Mesothelial cell of epicardium (in vitro differentiated cells): ENCODE data around the gene LSP1. TPM values are rescaled to one million over a fixed set of nuclear protein-coding genes. Genes with fewer than 3 reads are reported as not detected.

Experiments used
- DNase-seq, 2 experiments: peaks; one replicate each; pipeline ENCODE4 v3.0.0; 2021; ENCODE audit warnings: low spot score in 2 of 2; ENCODE audit not compliant: unreplicated experiment in 2 of 2
- H3K27ac Mint-ChIP-seq: 2 replicates; pipeline ENCODE4 v1.8.0; 2021; ENCODE audit warnings: mixed read lengths
- H3K27me3 Mint-ChIP-seq: 2 replicates; pipeline ENCODE4 v1.8.0; 2021; ENCODE audit warnings: low read depth, mixed read lengths
- H3K36me3 Mint-ChIP-seq: 2 replicates; pipeline ENCODE4 v1.8.0; 2021; ENCODE audit warnings: mixed read lengths
- H3K4me1 Mint-ChIP-seq: 2 replicates; pipeline ENCODE4 v1.8.0; 2021; ENCODE audit warnings: mixed read lengths
- H3K4me3 Mint-ChIP-seq: 2 replicates; pipeline ENCODE4 v1.8.0; 2021; ENCODE audit warnings: mild to moderate bottlenecking, moderate library complexity, mixed read lengths
- H3K9me3 Mint-ChIP-seq: 2 replicates; pipeline ENCODE4 v1.8.0; 2021; ENCODE audit warnings: mixed read lengths
- total RNA-seq: library from RNA; stranded (reverse); gene quantifications from 3 replicates; pipeline ENCODE4 v1.2.1, GENCODE V29; 2021
- TF ChIP-seq, protein P1 (sequence below): fragments of 200-600 bp; sonication (generic); IDR thresholded peaks from one replicate; pipeline ENCODE4 v1.5.0; 2021; ENCODE audit warnings: antibody characterized with exemption; ENCODE audit not compliant: unreplicated experiment

LSP1 gene
- total RNA-seq, 1 donor from 2014 or later: 4.9 TPM

DNA sequence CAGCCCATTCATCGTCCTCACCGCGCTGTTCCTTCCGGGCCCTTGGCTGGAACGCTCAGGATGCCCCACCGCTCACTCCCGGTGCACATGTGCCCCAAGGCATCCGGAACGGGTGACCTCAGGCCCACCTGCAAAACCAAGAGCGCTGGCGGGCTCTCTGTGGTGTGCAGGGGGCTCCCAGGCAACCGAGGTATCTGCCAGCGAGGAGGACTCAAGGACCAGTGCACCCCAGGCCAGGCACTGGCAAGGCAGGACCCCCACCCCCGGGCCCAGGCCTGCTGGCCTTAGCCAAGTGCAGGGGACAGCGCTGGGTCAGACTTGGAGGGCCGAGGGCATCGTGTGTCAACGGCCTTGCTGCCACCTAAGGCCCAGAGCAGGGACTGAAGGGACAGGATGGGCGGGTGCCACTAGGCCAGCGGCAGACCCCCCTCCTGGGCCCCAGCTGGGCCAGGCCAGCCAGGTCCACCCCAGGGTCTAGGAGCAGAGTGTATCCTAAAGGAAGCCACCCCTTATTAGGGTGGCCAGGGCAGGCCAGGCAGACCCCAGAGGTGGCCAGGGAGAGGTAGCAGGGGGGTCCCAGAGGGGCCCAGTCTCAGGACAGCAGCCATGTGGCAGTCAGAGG is 75.1 kb downstream of the LSP1 start:
- TF ChIP-seq, protein P1, sequence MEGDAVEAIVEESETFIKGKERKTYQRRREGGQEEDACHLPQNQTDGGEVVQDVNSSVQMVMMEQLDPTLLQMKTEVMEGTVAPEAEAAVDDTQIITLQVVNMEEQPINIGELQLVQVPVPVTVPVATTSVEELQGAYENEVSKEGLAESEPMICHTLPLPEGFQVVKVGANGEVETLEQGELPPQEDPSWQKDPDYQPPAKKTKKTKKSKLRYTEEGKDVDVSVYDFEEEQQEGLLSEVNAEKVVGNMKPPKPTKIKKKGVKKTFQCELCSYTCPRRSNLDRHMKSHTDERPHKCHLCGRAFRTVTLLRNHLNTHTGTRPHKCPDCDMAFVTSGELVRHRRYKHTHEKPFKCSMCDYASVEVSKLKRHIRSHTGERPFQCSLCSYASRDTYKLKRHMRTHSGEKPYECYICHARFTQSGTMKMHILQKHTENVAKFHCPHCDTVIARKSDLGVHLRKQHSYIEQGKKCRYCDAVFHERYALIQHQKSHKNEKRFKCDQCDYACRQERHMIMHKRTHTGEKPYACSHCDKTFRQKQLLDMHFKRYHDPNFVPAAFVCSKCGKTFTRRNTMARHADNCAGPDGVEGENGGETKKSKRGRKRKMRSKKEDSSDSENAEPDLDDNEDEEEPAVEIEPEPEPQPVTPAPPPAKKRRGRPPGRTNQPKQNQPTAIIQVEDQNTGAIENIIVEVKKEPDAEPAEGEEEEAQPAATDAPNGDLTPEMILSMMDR: no peak
- no peak overlapping the region for H3K27ac Mint-ChIP-seq
- no peaks in the 10 kb centered on the region for H3K27me3 Mint-ChIP-seq
- peaks cover 52% of the 10 kb centered on the region for H3K4me1 Mint-ChIP-seq
- peak in 1 of 2 experiments; percentile 18 for DNase-seq
- no peak overlapping the region for H3K4me3 Mint-ChIP-seq
- no peaks in the 10 kb centered on the region for H3K36me3 Mint-ChIP-seq
- H3K9me3 Mint-ChIP-seq: no peaks in the 10 kb centered on the region

DNA sequence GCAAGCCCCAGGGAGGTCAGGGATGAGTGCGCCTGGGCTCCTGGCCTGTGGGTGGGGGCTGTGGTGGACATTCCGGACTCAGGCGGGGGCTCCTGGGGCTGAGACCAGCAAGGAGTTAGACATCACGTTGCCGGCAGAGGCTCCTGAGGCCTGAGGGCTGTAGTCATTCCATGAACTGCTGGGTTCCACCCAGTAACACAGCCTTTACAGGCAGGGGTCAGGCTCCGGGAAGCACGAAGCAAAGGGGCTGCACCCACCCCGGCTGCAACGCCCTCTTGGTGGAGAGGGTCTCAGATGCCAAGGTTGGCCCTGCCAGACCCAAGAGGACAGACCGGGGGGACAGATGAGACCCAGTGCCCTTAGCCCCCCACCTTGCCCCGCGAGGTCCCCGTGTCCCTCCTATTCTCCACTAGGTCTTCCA is 75.6 kb downstream of the LSP1 start:
- Mint-ChIP-seq H3K36me3 (no peaks in the 10 kb centered on the region), H3K27ac (no peak overlapping the region), H3K27me3 (no peaks in the 10 kb centered on the region), H3K4me3 (no peak overlapping the region), H3K4me1 (peaks cover 54% of the 10 kb centered on the region), H3K9me3 (no peaks in the 10 kb centered on the region)
- TF ChIP-seq, protein P1: no peak
- no peak for DNase-seq

DNA sequence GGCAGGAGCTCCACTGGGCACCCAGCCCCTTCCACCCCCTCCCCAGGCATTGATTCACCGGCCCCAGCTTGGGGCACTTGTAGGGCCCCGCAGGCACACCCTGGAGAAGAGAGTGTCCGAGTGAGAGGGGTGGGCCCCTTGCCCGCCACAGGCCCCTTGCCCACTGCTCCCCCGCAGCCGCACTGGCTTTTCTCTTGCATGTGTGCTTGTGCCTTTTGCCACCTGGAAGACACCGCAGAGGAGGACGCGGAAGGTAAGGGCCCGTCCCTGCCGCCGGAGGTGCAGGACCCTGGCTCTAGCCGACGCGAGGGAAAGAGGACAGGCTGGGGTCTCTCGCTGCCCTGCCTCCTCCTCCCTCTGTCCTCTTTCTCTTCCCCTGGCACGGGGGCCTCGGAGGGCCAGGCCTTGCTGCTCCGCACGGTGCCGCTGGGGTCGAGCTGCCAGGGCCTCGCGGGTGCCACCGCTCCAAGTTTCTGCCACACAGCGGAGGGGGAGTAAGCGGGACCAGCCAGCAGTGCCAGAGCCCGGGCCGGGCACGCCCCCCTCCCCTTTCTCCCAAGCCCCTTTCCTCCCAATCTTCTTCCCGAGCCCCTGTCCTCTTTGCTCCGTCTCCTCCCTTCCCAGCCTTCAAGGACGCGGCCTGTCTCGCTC is 76.1 kb downstream of the LSP1 start:
- Mint-ChIP-seq H3K36me3 (no peaks in the 10 kb centered on the region), H3K4me1 (peaks cover 49% of the 10 kb centered on the region), H3K27me3 (no peaks in the 10 kb centered on the region), H3K4me3 (no peak overlapping the region), H3K27ac (peak overlapping the region; percentile 64), H3K9me3 (no peaks in the 10 kb centered on the region)
- DNase-seq: peak in 1 of 2 experiments; percentile 18
- TF ChIP-seq, protein P1: no peak

GRCh38 chr11:1929621-1930461 is 77.0 kb downstream of the LSP1 start:
- TF ChIP-seq, protein P1: no peak
- Mint-ChIP-seq H3K4me3 (no peak overlapping the region), H3K36me3 (no peaks in the 10 kb centered on the region), H3K27me3 (no peaks in the 10 kb centered on the region), H3K4me1 (peaks cover 47% of the 10 kb centered on the region), H3K27ac (peak overlapping the region; percentile 94), H3K9me3 (no peaks in the 10 kb centered on the region)
- DNase-seq: peak in 1 of 2 experiments; percentile 31

DNA sequence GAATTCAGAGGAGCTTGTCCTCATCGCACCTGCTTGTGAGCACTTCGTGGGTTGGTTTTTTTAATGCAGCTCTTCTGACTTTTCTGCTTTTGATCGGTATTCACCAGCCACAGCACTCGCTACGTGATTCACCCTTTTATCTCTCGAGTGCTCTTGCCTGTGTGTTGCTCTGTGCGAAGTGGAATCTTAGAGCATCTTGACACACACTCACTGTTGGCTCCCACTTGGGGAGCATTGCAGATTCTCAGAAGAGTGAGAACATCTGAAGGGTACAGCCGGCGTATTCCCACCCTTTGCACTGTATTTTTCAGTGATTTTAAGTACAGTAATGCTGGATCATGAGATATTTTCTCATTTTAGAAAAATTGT is 77.6 kb downstream of the LSP1 start:
- no peaks in the 10 kb centered on the region for H3K9me3 Mint-ChIP-seq
- H3K4me1 Mint-ChIP-seq: peaks cover 45% of the 10 kb centered on the region
- peak overlapping the region; percentile 94 for H3K27ac Mint-ChIP-seq
- H3K4me3 Mint-ChIP-seq: no peak overlapping the region
- no peaks in the 10 kb centered on the region for H3K36me3 Mint-ChIP-seq
- TF ChIP-seq, protein P1: no peak
- no peaks in the 10 kb centered on the region for H3K27me3 Mint-ChIP-seq
- no peak for DNase-seq
